ENCODE measurements around the gene KRTAP4-2.
"Not testable (repeated sequence)": the region's sequence is repeated elsewhere in the genome, so short reads cannot be mapped to it uniquely, and the experiment has no call there.

- TF ChIP-seq CTCF, POLR2A, EP300 (IDR thresholded peaks at IDR 0.05): not testable (repeated sequence)
Measured at GRCh38 chr17:41148971-41149651, 28.9 kb downstream of the KRTAP4-2 start.
